Astrocyte (in vitro differentiated cells and primary cell): Measurements from ENCODE around the gene KIRREL3. TPM values are rescaled to one million over a fixed set of nuclear protein-coding genes. Genes with fewer than 3 reads are reported as not detected.

Source experiments
- DNase-seq: peaks from one replicate; pipeline ENCODE4 v3.0.0-alpha.2; 2010; ENCODE audit warnings: low read depth
- FAIRE-seq: peaks from 2 replicates; lab custom pipeline; 2011; peaks lifted over from hg19 to GRCh38; lab: Jason Lieb, UNC
- H2AFZ ChIP-seq: 2 replicates; pipeline ENCODE4 v1.6.0; 2012; ENCODE audit warnings: low read depth, low read length, inconsistent platforms
- H3K27ac ChIP-seq: 2 replicates; pipeline ENCODE4 v1.5.1; 2011; ENCODE audit warnings: low read depth, low read length, inconsistent platforms
- H3K27me3 ChIP-seq: 2 replicates; pipeline ENCODE4 v1.6.0; 2011; ENCODE audit warnings: low read length, inconsistent platforms; ENCODE audit not compliant: insufficient read depth
- H3K36me3 ChIP-seq: 2 replicates; pipeline ENCODE4 v1.5.1; 2011; ENCODE audit warnings: low read length, inconsistent platforms; ENCODE audit not compliant: insufficient read depth
- H3K4me1 ChIP-seq: 2 replicates; pipeline ENCODE4 v1.5.1; 2011; ENCODE audit warnings: low read length, inconsistent platforms; ENCODE audit not compliant: insufficient read depth
- H3K4me2 ChIP-seq: 2 replicates; pipeline ENCODE4 v1.6.0; 2012; ENCODE audit warnings: low read length, inconsistent platforms
- H3K4me3 ChIP-seq: 2 replicates; pipeline ENCODE4 v1.5.1; 2011; ENCODE audit warnings: low read depth, mild to moderate bottlenecking, low read length, inconsistent platforms; ENCODE audit not compliant: insufficient read depth
- H3K79me2 ChIP-seq: 2 replicates; pipeline ENCODE4 v1.6.0; 2012; ENCODE audit warnings: mild to moderate bottlenecking, low read length, inconsistent platforms; ENCODE audit not compliant: insufficient read depth
- H3K9ac ChIP-seq: 2 replicates; pipeline ENCODE4 v1.6.0; 2012; ENCODE audit warnings: mild to moderate bottlenecking, low read length, inconsistent platforms
- H3K9me3 ChIP-seq: 2 replicates; pipeline ENCODE4 v1.5.1; 2012; ENCODE audit warnings: low read depth, mild to moderate bottlenecking, low read length, inconsistent platforms; ENCODE audit not compliant: insufficient read depth
- H4K20me1 ChIP-seq: 2 replicates; pipeline ENCODE4 v1.6.0; 2012; ENCODE audit warnings: low read length, inconsistent platforms; ENCODE audit not compliant: insufficient read depth
- H3K27ac Mint-ChIP-seq: one replicate; pipeline ENCODE4 v1.8.0; 2021; ENCODE audit warnings: mild to moderate bottlenecking, mixed read lengths; ENCODE audit not compliant: unreplicated experiment
- H3K27me3 Mint-ChIP-seq: one replicate; pipeline ENCODE4 v1.8.0; 2021; ENCODE audit warnings: low read depth, mixed read lengths; ENCODE audit not compliant: unreplicated experiment
- H3K36me3 Mint-ChIP-seq: one replicate; pipeline ENCODE4 v1.8.0; 2021; ENCODE audit warnings: low read depth, mixed read lengths; ENCODE audit not compliant: unreplicated experiment
- H3K4me1 Mint-ChIP-seq: one replicate; pipeline ENCODE4 v1.8.0; 2021; ENCODE audit warnings: low read depth, mixed read lengths; ENCODE audit not compliant: unreplicated experiment
- H3K4me3 Mint-ChIP-seq: one replicate; pipeline ENCODE4 v1.8.0; 2021; ENCODE audit warnings: mild to moderate bottlenecking, moderate library complexity, mixed read lengths; ENCODE audit not compliant: unreplicated experiment
- H3K9me3 Mint-ChIP-seq: one replicate; pipeline ENCODE4 v1.8.0; 2021; ENCODE audit warnings: mild to moderate bottlenecking, mixed read lengths; ENCODE audit not compliant: unreplicated experiment
- CTCF ChIP-seq: IDR thresholded peaks from 2 replicates; pipeline ENCODE4 v1.5.1; 2011; ENCODE audit warnings: low read depth, mild to moderate bottlenecking, inconsistent platforms, low read length, moderate library complexity; ENCODE audit not compliant: insufficient read depth
- EZH2 ChIP-seq: IDR thresholded peaks from 2 replicates; pipeline ENCODE4 v1.6.1; 2012; ENCODE audit warnings: mild to moderate bottlenecking, low read length, inconsistent platforms; ENCODE audit not compliant: insufficient read depth
- total RNA-seq: library from RNA; stranded (reverse); gene quantifications from 2 replicates; pipeline ENCODE4 v1.2.1, GENCODE V29; 2021

KIRREL3 gene
- total RNA-seq, 1 donor from 2014 or later, result 0.91 TPM

DNA sequence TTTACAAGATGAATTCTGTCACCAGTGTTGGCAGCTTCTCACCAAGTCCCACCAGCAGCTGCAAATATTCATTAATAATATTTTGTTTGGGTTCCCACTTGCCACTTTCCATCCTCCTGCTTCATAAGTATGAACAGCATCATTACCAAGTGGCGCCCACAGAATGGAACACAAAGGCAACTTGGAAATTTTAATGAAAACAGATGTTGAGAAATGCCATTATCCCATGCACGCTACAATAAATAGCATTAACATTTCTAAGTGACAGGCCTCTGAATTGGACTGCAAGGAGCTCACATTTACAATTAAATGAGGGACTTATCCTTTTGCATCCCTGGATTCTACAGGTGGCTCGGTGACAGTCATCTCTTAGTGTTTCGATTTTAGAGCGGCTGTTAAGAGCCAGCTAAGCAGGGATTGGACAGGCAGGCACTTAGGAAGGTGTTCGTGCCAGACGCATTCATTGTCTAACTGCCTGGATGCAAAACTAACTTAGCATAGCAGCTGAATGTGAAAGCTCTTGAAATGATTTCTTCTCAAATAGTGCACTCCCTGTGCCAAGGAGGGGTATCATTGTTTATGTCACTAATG is 170.3 kb downstream of the KIRREL3 start:
- no peaks in the 10 kb centered on the region for H3K9me3 Mint-ChIP-seq
- H3K27me3 Mint-ChIP-seq, result peaks cover 26% of the 10 kb centered on the region
- H3K36me3 Mint-ChIP-seq, result no peaks in the 10 kb centered on the region
- H3K4me3 Mint-ChIP-seq, result no peak overlapping the region
- Histone ChIP-seq H3K4me3 (no peak overlapping the region), H4K20me1 (no peaks in the 10 kb centered on the region), H3K27ac (no peak overlapping the region), H3K4me1 (peaks cover 21% of the 10 kb centered on the region), H3K27me3 (no peaks in the 10 kb centered on the region), H3K9me3 (no peaks in the 10 kb centered on the region), H3K4me2 (no peak overlapping the region), H3K9ac (no peak overlapping the region), H3K36me3 (no peaks in the 10 kb centered on the region), H3K79me2 (no peaks in the 10 kb centered on the region), H2AFZ (no peak overlapping the region)
- TF ChIP-seq CTCF (no peak), EZH2 (no peak)
- FAIRE-seq (no peak), DNase-seq (no peak)
- no peak overlapping the region for H3K27ac Mint-ChIP-seq
- peaks cover 19% of the 10 kb centered on the region for H3K4me1 Mint-ChIP-seq

- DNase-seq (peak; percentile 42), FAIRE-seq (no peak)
- no peaks in the 10 kb centered on the region for H3K36me3 Mint-ChIP-seq
- Histone ChIP-seq H3K79me2 (no peaks in the 10 kb centered on the region), H3K4me2 (no peak overlapping the region), H2AFZ (no peak overlapping the region), H3K9ac (no peak overlapping the region), H3K9me3 (no peaks in the 10 kb centered on the region), H3K27me3 (no peaks in the 10 kb centered on the region), H3K4me1 (peaks cover 15% of the 10 kb centered on the region), H4K20me1 (no peaks in the 10 kb centered on the region), H3K36me3 (no peaks in the 10 kb centered on the region), H3K4me3 (no peak overlapping the region), H3K27ac (no peak overlapping the region)
- no peaks in the 10 kb centered on the region for H3K9me3 Mint-ChIP-seq
- peaks cover 13% of the 10 kb centered on the region for H3K4me1 Mint-ChIP-seq
- no peak overlapping the region for H3K27ac Mint-ChIP-seq
- no peak for TF ChIP-seq EZH2
- TF ChIP-seq CTCF, result no peak
- no peak overlapping the region for H3K4me3 Mint-ChIP-seq
- peaks cover 28% of the 10 kb centered on the region for H3K27me3 Mint-ChIP-seq
Measured at GRCh38 chr11:126829716-126830115, 170.9 kb downstream of the KIRREL3 start.

GRCh38 chr11:126824035-126824607 is 176.4 kb downstream of the KIRREL3 start:
- H3K27ac ChIP-seq, result no peak overlapping the region
- H3K27me3 ChIP-seq, result no peaks in the 10 kb centered on the region
- Mint-ChIP-seq H3K9me3 (peaks cover 2% of the 10 kb centered on the region), H3K27me3 (peaks cover 41% of the 10 kb centered on the region), H3K36me3 (no peaks in the 10 kb centered on the region), H3K4me1 (no peaks in the 10 kb centered on the region), H3K4me3 (no peak overlapping the region), H3K27ac (no peak overlapping the region)
- no peak overlapping the region for H3K9ac ChIP-seq
- no peaks in the 10 kb centered on the region for H3K79me2 ChIP-seq
- H4K20me1 ChIP-seq, result no peaks in the 10 kb centered on the region
- no peak for TF ChIP-seq CTCF
- TF ChIP-seq EZH2, result no peak
- no peak overlapping the region for H3K4me3 ChIP-seq
- FAIRE-seq (no peak), DNase-seq (no peak)
- no peak overlapping the region for H2AFZ ChIP-seq
- H3K36me3 ChIP-seq, result no peaks in the 10 kb centered on the region
- H3K4me2 ChIP-seq, result no peak overlapping the region
- no peaks in the 10 kb centered on the region for H3K4me1 ChIP-seq
- no peaks in the 10 kb centered on the region for H3K9me3 ChIP-seq
